ENCODE measurements around the gene TANC1.
A peak's percentile ranks its signal among the peaks of the same experiment; 100 is the strongest.

Gene TANC1

GRCh38 chr2:159217676-159218075 lies 249.2 kb downstream of the TANC1 start:
- H3K9me3 ChIP-seq (ENCODE audit: insufficient read depth, low read depth, low read length), result no peaks in the 10 kb centered on the region

GRCh38 chr2:159218389-159218788 lies 249.9 kb downstream of the TANC1 start:
- H3K4ac ChIP-seq (ENCODE audit: low read depth, low read length), result no peak overlapping the region
- no peak overlapping the region for H2BK5ac ChIP-seq (ENCODE audit: low read depth, low read length, poor library complexity)
- H3K79me1 ChIP-seq (ENCODE audit: low read length), result peaks cover 2% of the 10 kb centered on the region
- no peak overlapping the region for H3K4me3 ChIP-seq (ENCODE audit: low read depth, low read length)
- H3K4me1 ChIP-seq (ENCODE audit: control insufficient read depth in 1 of 2, insufficient read depth in 2 of 2, low read length in 2 of 2), result peaks cover 3 to 4% of the 10 kb centered on the region in 2 experiments
- H2BK12ac ChIP-seq (ENCODE audit: low read length), result no peak overlapping the region
- no peak overlapping the region for H4K8ac ChIP-seq (ENCODE audit: low read depth, low read length)
- no CpG with 5 or more reads among the region's 6 CpGs for WGBS (ENCODE audit: extremely low coverage, insufficient coverage, insufficient read length)
- H4K12ac ChIP-seq (ENCODE audit: low read depth, low read length), result peak overlapping the region; percentile 48
- no peak overlapping the region for H4K91ac ChIP-seq (ENCODE audit: low read depth, low read length)
- peaks cover 51 to 55% of the 10 kb centered on the region in 2 experiments for H3K36me3 ChIP-seq (ENCODE audit: control insufficient read depth in 1 of 2, insufficient read depth in 2 of 2, low read length in 2 of 2)
- H2AFZ ChIP-seq (ENCODE audit: insufficient read depth, low read length, poor library complexity), result no peak overlapping the region
- no peaks in the 10 kb centered on the region for H3K9me3 ChIP-seq (ENCODE audit: insufficient read depth, low read depth, low read length)
- no peak for DNase-seq
- H3K23ac ChIP-seq (ENCODE audit: low read length), result no peak overlapping the region
- H2AK5ac ChIP-seq (ENCODE audit: low read length), result no peak overlapping the region
- no peak overlapping the region for H3K4me2 ChIP-seq (ENCODE audit: low read length)
- H2BK120ac ChIP-seq (ENCODE audit: insufficient read depth, low read length, poor library complexity), result no peak overlapping the region
- H3K79me2 ChIP-seq (ENCODE audit: control insufficient read depth, insufficient read depth, low read length, poor library complexity), result no peaks in the 10 kb centered on the region
- no peak overlapping the region for H3K27ac ChIP-seq (ENCODE audit: low read depth, low read length)
- no peak overlapping the region for H3K18ac ChIP-seq (ENCODE audit: low read length)
- H3K27me3 ChIP-seq (ENCODE audit: insufficient read depth, low read length), result no peaks in the 10 kb centered on the region
- H3K14ac ChIP-seq (ENCODE audit: low read length), result no peak overlapping the region
- H3K9ac ChIP-seq (ENCODE audit: low read length), result peak overlapping the region; percentile 5

More at GRCh38 chr2:159217676-159218075, 249.2 kb downstream of the TANC1 start:
- Histone ChIP-seq H3K4ac (ENCODE audit: low read depth, low read length) (no peak overlapping the region), H3K9ac (ENCODE audit: low read length) (no peak overlapping the region), H2BK12ac (ENCODE audit: low read length) (no peak overlapping the region), H4K8ac (ENCODE audit: low read depth, low read length) (no peak overlapping the region), H3K27ac (ENCODE audit: low read depth, low read length) (no peak overlapping the region), H4K12ac (ENCODE audit: low read depth, low read length) (no peak overlapping the region), H3K4me2 (ENCODE audit: low read length) (no peak overlapping the region), H2AFZ (ENCODE audit: insufficient read depth, low read length, poor library complexity) (no peak overlapping the region), H3K4me1 (ENCODE audit: control insufficient read depth in 1 of 2, insufficient read depth in 2 of 2, low read length in 2 of 2) (peaks cover 3 to 5% of the 10 kb centered on the region in 2 experiments), H3K27me3 (ENCODE audit: insufficient read depth, low read length) (no peaks in the 10 kb centered on the region), H3K4me3 (ENCODE audit: low read depth, low read length) (no peak overlapping the region), H2BK5ac (ENCODE audit: low read depth, low read length, poor library complexity) (no peak overlapping the region), H3K79me1 (ENCODE audit: low read length) (peaks cover 2% of the 10 kb centered on the region), H3K36me3 (ENCODE audit: control insufficient read depth in 1 of 2, insufficient read depth in 2 of 2, low read length in 2 of 2) (peaks cover 49 to 55% of the 10 kb centered on the region in 2 experiments), H3K14ac (ENCODE audit: low read length) (no peak overlapping the region), H3K18ac (ENCODE audit: low read length) (no peak overlapping the region), H3K79me2 (ENCODE audit: control insufficient read depth, insufficient read depth, low read length, poor library complexity) (no peaks in the 10 kb centered on the region), H3K23ac (ENCODE audit: low read length) (no peak overlapping the region), H4K91ac (ENCODE audit: low read depth, low read length) (no peak overlapping the region), H2BK120ac (ENCODE audit: insufficient read depth, low read length, poor library complexity) (no peak overlapping the region), H2AK5ac (ENCODE audit: low read length) (no peak overlapping the region)
- no CpG with 5 or more reads among the region's 5 CpGs for WGBS (ENCODE audit: extremely low coverage, insufficient coverage, insufficient read length)
- DNase-seq, result no peak

GRCh38 chr2:159219394-159219998 lies 251.1 kb downstream of the TANC1 start:
- H4K8ac ChIP-seq (ENCODE audit: low read depth, low read length), result no peak overlapping the region
- H3K4me2 ChIP-seq (ENCODE audit: low read length), result no peak overlapping the region
- H3K79me2 ChIP-seq (ENCODE audit: control insufficient read depth, insufficient read depth, low read length, poor library complexity), result no peaks in the 10 kb centered on the region
- H3K18ac ChIP-seq (ENCODE audit: low read length), result no peak overlapping the region
- no peak overlapping the region for H4K91ac ChIP-seq (ENCODE audit: low read depth, low read length)
- H3K27me3 ChIP-seq (ENCODE audit: insufficient read depth, low read length), result no peaks in the 10 kb centered on the region
- no peak overlapping the region for H3K9ac ChIP-seq (ENCODE audit: low read length)
- DNase-seq, result no peak
- H2AK5ac ChIP-seq (ENCODE audit: low read length), result no peak overlapping the region
- H2AFZ ChIP-seq (ENCODE audit: insufficient read depth, low read length, poor library complexity), result no peak overlapping the region
- H3K4ac ChIP-seq (ENCODE audit: low read depth, low read length), result no peak overlapping the region
- H3K9me3 ChIP-seq (ENCODE audit: insufficient read depth, low read depth, low read length), result no peaks in the 10 kb centered on the region
- H2BK5ac ChIP-seq (ENCODE audit: low read depth, low read length, poor library complexity), result no peak overlapping the region
- H3K79me1 ChIP-seq (ENCODE audit: low read length), result no peaks in the 10 kb centered on the region
- H3K36me3 ChIP-seq (ENCODE audit: control insufficient read depth in 1 of 2, insufficient read depth in 2 of 2, low read length in 2 of 2), result peaks cover 57 to 62% of the 10 kb centered on the region in 2 experiments
- no CpG with 5 or more reads among the region's 8 CpGs for WGBS (ENCODE audit: extremely low coverage, insufficient coverage, insufficient read length)
- H2BK120ac ChIP-seq (ENCODE audit: insufficient read depth, low read length, poor library complexity), result no peak overlapping the region
- H3K14ac ChIP-seq (ENCODE audit: low read length), result no peak overlapping the region
- peak overlapping the region; percentile 37 for H3K4me3 ChIP-seq (ENCODE audit: low read depth, low read length)
- H2BK12ac ChIP-seq (ENCODE audit: low read length), result no peak overlapping the region
- no peak overlapping the region for H3K23ac ChIP-seq (ENCODE audit: low read length)
- H3K27ac ChIP-seq (ENCODE audit: low read depth, low read length), result no peak overlapping the region
- no peaks in the 10 kb centered on the region for H3K4me1 ChIP-seq (ENCODE audit: control insufficient read depth in 1 of 2, insufficient read depth in 2 of 2, low read length in 2 of 2)
- H4K12ac ChIP-seq (ENCODE audit: low read depth, low read length), result no peak overlapping the region

- DNase-seq, result no peak
- H3K4ac ChIP-seq (ENCODE audit: low read depth, low read length), result no peak overlapping the region
- no peak overlapping the region for H3K14ac ChIP-seq (ENCODE audit: low read length)
- no peak overlapping the region for H2AFZ ChIP-seq (ENCODE audit: insufficient read depth, low read length, poor library complexity)
- no peak overlapping the region for H4K12ac ChIP-seq (ENCODE audit: low read depth, low read length)
- no peak overlapping the region for H4K8ac ChIP-seq (ENCODE audit: low read depth, low read length)
- no peak overlapping the region for H3K18ac ChIP-seq (ENCODE audit: low read length)
- no peak overlapping the region for H2AK5ac ChIP-seq (ENCODE audit: low read length)
- H3K36me3 ChIP-seq (ENCODE audit: control insufficient read depth in 1 of 2, insufficient read depth in 2 of 2, low read length in 2 of 2), result peaks cover 40 to 51% of the 10 kb centered on the region in 2 experiments
- no CpG with 5 or more reads among the region's 17 CpGs for WGBS (ENCODE audit: extremely low coverage, insufficient coverage, insufficient read length)
- H3K79me2 ChIP-seq (ENCODE audit: control insufficient read depth, insufficient read depth, low read length, poor library complexity), result no peaks in the 10 kb centered on the region
- H3K27ac ChIP-seq (ENCODE audit: low read depth, low read length), result no peak overlapping the region
- no peak overlapping the region for H3K4me3 ChIP-seq (ENCODE audit: low read depth, low read length)
- no peak overlapping the region for H3K4me2 ChIP-seq (ENCODE audit: low read length)
- H3K23ac ChIP-seq (ENCODE audit: low read length), result no peak overlapping the region
- H2BK120ac ChIP-seq (ENCODE audit: insufficient read depth, low read length, poor library complexity), result no peak overlapping the region
- H2BK12ac ChIP-seq (ENCODE audit: low read length), result no peak overlapping the region
- no peaks in the 10 kb centered on the region for H3K27me3 ChIP-seq (ENCODE audit: insufficient read depth, low read length)
- no peaks in the 10 kb centered on the region for H3K4me1 ChIP-seq (ENCODE audit: control insufficient read depth in 1 of 2, insufficient read depth in 2 of 2, low read length in 2 of 2)
- no peaks in the 10 kb centered on the region for H3K9me3 ChIP-seq (ENCODE audit: insufficient read depth, low read depth, low read length)
- H2BK5ac ChIP-seq (ENCODE audit: low read depth, low read length, poor library complexity), result no peak overlapping the region
- no peak overlapping the region for H4K91ac ChIP-seq (ENCODE audit: low read depth, low read length)
- no peak overlapping the region for H3K9ac ChIP-seq (ENCODE audit: low read length)
- no peaks in the 10 kb centered on the region for H3K79me1 ChIP-seq (ENCODE audit: low read length)
Measured at GRCh38 chr2:159224061-159224813, 255.8 kb downstream of the TANC1 start.

All from trophoblast cell (in vitro differentiated cells and primary cell).